Keratinocyte (primary cell): ENCODE measurements around the gene CD59. TPM values are rescaled to one million over a fixed set of nuclear protein-coding genes. Genes with fewer than 3 reads are reported as not detected.

Experiments
- DNase-seq: peaks from one replicate; pipeline ENCODE4 v3.0.0-alpha.2; 2011; ENCODE audit warnings: low read depth, missing footprints, low spot score
- FAIRE-seq: peaks from 2 replicates; lab custom pipeline; 2011; peaks lifted over from hg19 to GRCh38; lab: Jason Lieb, UNC
- H2AFZ ChIP-seq: 2 replicates; pipeline ENCODE4 v1.6.0; 2012; ENCODE audit warnings: low read length, control low read depth, inconsistent platforms; ENCODE audit not compliant: control insufficient read depth
- H3K27ac ChIP-seq: 2 replicates; pipeline ENCODE4 v1.5.1; 2011; ENCODE audit warnings: low read length; ENCODE audit not compliant: control insufficient read depth, insufficient read depth
- H3K27me3 ChIP-seq: 3 replicates; pipeline ENCODE4 v1.6.0; 2011; ENCODE audit warnings: low read length; ENCODE audit not compliant: control insufficient read depth, insufficient read depth; ENCODE audit errors: extremely low read depth
- H3K36me3 ChIP-seq, 2 experiments: 2 replicates in 1 of 2; 3 replicates in 1 of 2; pipeline ENCODE4 v1.5.1; 2011; ENCODE audit warnings: low read length in 2 of 2, mild to moderate bottlenecking in 1 of 2; ENCODE audit not compliant: control insufficient read depth in 2 of 2, insufficient read depth in 2 of 2; ENCODE audit errors: extremely low read depth in 1 of 2
- H3K4me1 ChIP-seq: 3 replicates; pipeline ENCODE4 v1.5.1; 2011; ENCODE audit warnings: low read length; ENCODE audit not compliant: control insufficient read depth, insufficient read depth; ENCODE audit errors: extremely low read depth
- H3K4me2 ChIP-seq: 3 replicates; pipeline ENCODE4 v1.6.0; 2011; ENCODE audit warnings: low read depth, low read length; ENCODE audit not compliant: control insufficient read depth, insufficient read depth; ENCODE audit errors: extremely low read depth
- H3K4me3 ChIP-seq, 3 experiments: fragments of 200-600 bp in 1 of 3; sonication (generic) in 1 of 3; 2 replicates in 2 of 3; 3 replicates in 1 of 3; pipeline ENCODE4 v1.5.1; 2011 to 2016; ENCODE audit warnings: low read length in 3 of 3, mild to moderate bottlenecking in 3 of 3, control low read depth in 2 of 3, inconsistent platforms in 1 of 3, low read depth in 1 of 3, mixed read lengths in 1 of 3, mixed run types in 1 of 3, moderate library complexity in 1 of 3; ENCODE audit not compliant: control insufficient read depth in 2 of 3, insufficient read depth in 2 of 3; ENCODE audit errors: extremely low read depth in 1 of 3
- H3K79me2 ChIP-seq: 2 replicates; pipeline ENCODE4 v1.6.0; 2012; ENCODE audit warnings: low read length; ENCODE audit not compliant: control insufficient read depth, insufficient read depth
- H3K9ac ChIP-seq: 3 replicates; pipeline ENCODE4 v1.6.0; 2011; ENCODE audit warnings: low read length; ENCODE audit not compliant: control insufficient read depth, insufficient read depth; ENCODE audit errors: extremely low read depth
- H3K9me1 ChIP-seq: 3 replicates; pipeline ENCODE4 v1.6.0; 2011; ENCODE audit warnings: low read length; ENCODE audit not compliant: control insufficient read depth, insufficient read depth; ENCODE audit errors: extremely low read depth
- H3K9me3 ChIP-seq: 2 replicates; pipeline ENCODE4 v1.5.1; 2012; ENCODE audit warnings: low read depth, low read length; ENCODE audit not compliant: control insufficient read depth
- H4K20me1 ChIP-seq: 3 replicates; pipeline ENCODE4 v1.6.0; 2011; ENCODE audit warnings: low read length; ENCODE audit not compliant: control insufficient read depth, insufficient read depth; ENCODE audit errors: extremely low read depth
- CTCF ChIP-seq, 3 experiments: IDR thresholded peaks in 1 of 3; conservative IDR thresholded peaks in 1 of 3; optimal IDR thresholded peaks in 1 of 3; 2 replicates in 2 of 3; 3 replicates in 1 of 3; pipeline versions ENCODE3 to v1.5.1; 2011; ENCODE audit warnings: low read length in 3 of 3, mild to moderate bottlenecking in 3 of 3, moderate library complexity in 2 of 3, control low read depth in 1 of 3, inconsistent platforms in 1 of 3; ENCODE audit not compliant: insufficient read depth in 2 of 3; ENCODE audit errors: extremely low read depth in 1 of 3
- EZH2 ChIP-seq: IDR thresholded peaks from one replicate; pipeline ENCODE4 v1.6.1; 2012; ENCODE audit warnings: inconsistent platforms, mild to moderate bottlenecking, low read length, moderate library complexity
- dilution Hi-C: fragments of 300-500 bp; cut with MboI; formaldehyde crosslinking; loops from one replicate; pipeline ENCODE4 v1.7.0; 2020; ENCODE audit warnings: low sequenced_read_pairs; ENCODE audit not compliant: extremely low pct_ligation_motif_present
- polyA plus RNA-seq, 5 experiments: library from polyadenylated mRNA; depleted of rRNA in 3 of 5; stranded (reverse) in 3 of 5; stranded (forward) in 1 of 5; unstranded in 1 of 5; fragments of >200 nt; gene quantifications; 1 replicate in 1 of 5; 2 replicates in 3 of 5; 3 replicates in 1 of 5; pipeline versions ENCODE4 v1.2.1 to v1.2.3, GENCODE V29; 2011 to 2012; ENCODE audit warnings: missing spikeins in 2 of 5, low read depth in 1 of 5, low replicate concordance in 1 of 5

CD59 gene
- polyA plus RNA-seq, 1 donor (not counting 4 experiments of a cell fraction or from before 2014, with no cell fraction given): 1,349 TPM

GRCh38 chr11:33775467-33775807 is 39.2 kb upstream of the CD59 start:
- FAIRE-seq: no peak
- H3K4me3 ChIP-seq: no peak overlapping the region
- TF ChIP-seq EZH2: no peak
- TF ChIP-seq CTCF (optimal IDR thresholded peaks at IDR 0.05 in 1 of 3, IDR thresholded peaks at IDR 0.05 in 1 of 3, conservative IDR thresholded peaks at IDR 0.05 in 1 of 3; ENCODE audit: extremely low read depth in 1 of 3, insufficient read depth in 2 of 3, low read length in 3 of 3): no peak

GRCh38 chr11:33774736-33775466 is 38.7 kb upstream of the CD59 start:
- Histone ChIP-seq H3K27ac (peak overlapping the region; percentile 63), H3K9me3 (no peaks in the 10 kb centered on the region), H3K4me1 (peaks cover 42% of the 10 kb centered on the region), H3K27me3 (no peaks in the 10 kb centered on the region), H4K20me1 (no peaks in the 10 kb centered on the region), H3K9ac (peak overlapping the region; percentile 88), H2AFZ (peak overlapping the region; percentile 95), H3K4me2 (peak overlapping the region; percentile 91), H3K9me1 (peaks cover 2% of the 10 kb centered on the region), H3K36me3 (peaks cover 3 to 5% of the 10 kb centered on the region in 2 experiments), H3K79me2 (peaks cover 31% of the 10 kb centered on the region), H3K4me3 (peak overlapping the region; percentile 71 to 92 (median 86))
- dilution Hi-C loops: no loop called here
- FAIRE-seq (no peak), DNase-seq (no peak)
- TF ChIP-seq EZH2: no peak
- TF ChIP-seq CTCF (optimal IDR thresholded peaks at IDR 0.05 in 1 of 3, IDR thresholded peaks at IDR 0.05 in 1 of 3, conservative IDR thresholded peaks at IDR 0.05 in 1 of 3; ENCODE audit: extremely low read depth in 1 of 3, insufficient read depth in 2 of 3, low read length in 3 of 3): no peak

More at GRCh38 chr11:33775467-33775807, 39.2 kb upstream of the CD59 start:
- dilution Hi-C loops: no loop called here
- H3K9me3 ChIP-seq: no peaks in the 10 kb centered on the region
- no peaks in the 10 kb centered on the region for H4K20me1 ChIP-seq
- no peaks in the 10 kb centered on the region for H3K27me3 ChIP-seq
- peaks cover 28% of the 10 kb centered on the region for H3K79me2 ChIP-seq
- H3K9me1 ChIP-seq: peaks cover 2% of the 10 kb centered on the region
- H3K4me2 ChIP-seq: peak overlapping the region; percentile 91
- H3K9ac ChIP-seq: no peak overlapping the region
- peaks cover under 1 to 2% of the 10 kb centered on the region in 2 experiments for H3K36me3 ChIP-seq
- DNase-seq: no peak
- H3K27ac ChIP-seq: no peak overlapping the region
- H3K4me1 ChIP-seq: peaks cover 36% of the 10 kb centered on the region
- no peak overlapping the region for H2AFZ ChIP-seq
